ENCODE results near the gene IL22RA1. TPM values are rescaled to one million over a fixed set of nuclear protein-coding genes. Genes with fewer than 3 reads are reported as not detected.

The IL22RA1 gene
- total and polyA plus RNA-seq, 9 donors, result 0.07 to 1.5 (median 0.38) TPM; not detected in 1

GRCh38 chr1:24096739-24097103, 46.2 kb downstream of the IL22RA1 start:
- H3K9me3 ChIP-seq, result no peaks in the 10 kb centered on the region
- 81 to 93% (median 88%) methylated on average over 5 of the region's 5 CpGs for WGBS, 3 donors
- H3K27me3 ChIP-seq, result no peaks in the 10 kb centered on the region
- H3K4me1 ChIP-seq (ENCODE audit: insufficient read depth), result no peaks in the 10 kb centered on the region
- no peak overlapping the region for H3K4me3 ChIP-seq
- intact Hi-C loops (cut with DNase I), result no loop called here
- no peaks in the 10 kb centered on the region for H3K36me3 ChIP-seq
- TF ChIP-seq CTCF (IDR thresholded peaks at IDR 0.05) (no peak), EP300 (IDR thresholded peaks at IDR 0.05) (no peak), POLR2A (IDR thresholded peaks at IDR 0.05) (no peak)
- DNase-seq, result no peak
- H3K27ac ChIP-seq, result no peak overlapping the region

- intact Hi-C loops (cut with DNase I), result no loop called here
Observed at GRCh38 chr1:24096009-24096738, 46.8 kb downstream of the IL22RA1 start.

GRCh38 chr1:24095140-24095859, 47.6 kb downstream of the IL22RA1 start:
- no peak overlapping the region for H3K4me3 ChIP-seq
- H3K27ac ChIP-seq, result no peak overlapping the region
- H3K9me3 ChIP-seq, result no peaks in the 10 kb centered on the region
- 59 to 70% (median 66%) methylated on average over 14 of the region's 14 CpGs for WGBS, 3 donors
- no peak for DNase-seq
- TF ChIP-seq POLR2A (IDR thresholded peaks at IDR 0.05) (no peak), EP300 (IDR thresholded peaks at IDR 0.05) (no peak), CTCF (IDR thresholded peaks at IDR 0.05) (no peak)
- intact Hi-C loops (cut with DNase I), result no loop called here
- no peaks in the 10 kb centered on the region for H3K36me3 ChIP-seq
- no peaks in the 10 kb centered on the region for H3K4me1 ChIP-seq (ENCODE audit: insufficient read depth)
- H3K27me3 ChIP-seq, result no peaks in the 10 kb centered on the region

More at GRCh38 chr1:24096009-24096738, 46.8 kb downstream of the IL22RA1 start:
- Histone ChIP-seq H3K9me3 (no peaks in the 10 kb centered on the region), H3K27me3 (no peaks in the 10 kb centered on the region), H3K27ac (no peak overlapping the region), H3K4me3 (no peak overlapping the region), H3K4me1 (ENCODE audit: insufficient read depth) (no peaks in the 10 kb centered on the region), H3K36me3 (no peaks in the 10 kb centered on the region)
- DNase-seq, result no peak
- TF ChIP-seq CTCF (IDR thresholded peaks at IDR 0.05) (no peak), POLR2A (IDR thresholded peaks at IDR 0.05) (no peak), EP300 (IDR thresholded peaks at IDR 0.05) (no peak)
- WGBS, 3 donors, result 81 to 89% (median 84%) methylated on average over 8 of the region's 8 CpGs

GRCh38 chr1:24094554-24094953, 48.4 kb downstream of the IL22RA1 start:
- no peak for DNase-seq
- intact Hi-C loops (cut with DNase I), result no loop called here
- no peaks in the 10 kb centered on the region for H3K4me1 ChIP-seq (ENCODE audit: insufficient read depth)
- H3K27ac ChIP-seq, result no peak overlapping the region
- TF ChIP-seq POLR2A (IDR thresholded peaks at IDR 0.05), result no peak
- no peak for TF ChIP-seq EP300 (IDR thresholded peaks at IDR 0.05)
- no peak for TF ChIP-seq CTCF (IDR thresholded peaks at IDR 0.05)
- no peak overlapping the region for H3K4me3 ChIP-seq
- no peaks in the 10 kb centered on the region for H3K9me3 ChIP-seq
- H3K36me3 ChIP-seq, result no peaks in the 10 kb centered on the region
- 67 to 87% (median 81%) methylated on average over 5 of the region's 5 CpGs for WGBS, 3 donors
- no peaks in the 10 kb centered on the region for H3K27me3 ChIP-seq
